Measurements from ENCODE around the gene L3MBTL4.

L3MBTL4 gene

DNA sequence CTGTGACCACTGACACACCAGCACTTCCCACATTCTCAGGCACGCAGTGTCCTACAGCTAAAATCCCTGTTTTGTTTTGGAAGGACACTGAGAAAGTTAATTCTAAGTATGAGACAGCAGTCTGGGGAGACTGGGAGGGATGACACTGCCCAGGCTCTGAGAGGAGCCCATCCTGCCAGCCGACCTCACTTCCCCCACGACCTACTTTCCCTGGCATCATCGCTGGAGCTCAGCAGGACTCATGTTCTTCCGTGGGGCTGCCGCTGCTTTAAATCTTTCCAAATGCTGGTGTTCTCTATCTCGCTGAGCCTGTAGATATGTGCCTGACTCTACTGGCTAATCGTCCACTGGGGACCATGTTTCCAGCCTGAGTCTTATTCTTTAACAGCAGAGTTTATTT lies 450.6 kb downstream of the L3MBTL4 start:
- no peak for DNase-seq (ENCODE audit: low read depth in 3 of 3)

DNA sequence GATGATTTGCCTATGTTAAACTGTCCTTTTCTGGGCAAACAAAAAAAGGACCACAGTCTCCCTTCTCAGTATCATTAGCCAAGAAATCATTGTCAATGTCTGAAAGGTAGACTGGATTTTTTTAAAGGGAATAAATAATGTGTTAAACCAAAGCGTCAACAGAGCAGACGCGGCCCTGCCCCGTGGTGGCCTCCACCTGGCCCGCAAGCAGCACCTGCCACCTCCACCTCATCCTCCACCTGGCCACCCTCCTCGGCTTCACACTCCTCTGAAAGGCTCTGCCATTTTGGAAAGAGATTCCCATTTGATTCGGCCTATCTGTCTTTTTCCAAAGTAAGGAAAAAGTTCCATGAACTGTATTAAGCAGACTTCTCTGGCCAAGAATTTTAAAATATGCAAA lies 451.4 kb downstream of the L3MBTL4 start:
- DNase-seq (ENCODE audit: low read depth in 3 of 3) = no peak

DNA sequence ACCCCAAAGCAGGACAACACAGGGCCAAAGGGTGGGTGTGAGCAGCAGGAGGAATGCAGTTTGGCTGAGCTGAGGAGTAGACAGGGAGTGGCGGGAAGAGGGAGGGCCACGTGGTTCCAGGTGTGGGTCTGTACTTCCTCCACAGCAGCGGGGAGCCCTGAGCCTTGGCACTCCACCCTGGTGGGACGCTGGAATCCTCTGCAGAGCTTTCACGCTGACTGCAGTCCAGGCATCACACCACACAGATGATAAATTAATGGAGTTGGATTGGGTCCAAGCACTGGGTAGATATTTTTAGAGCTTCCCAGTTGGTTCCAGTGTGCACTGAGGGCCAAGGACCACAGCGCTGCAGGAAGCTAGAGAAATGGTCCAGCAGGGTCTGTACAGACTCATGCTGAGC lies 452.3 kb downstream of the L3MBTL4 start:
- no peak for DNase-seq (ENCODE audit: low read depth in 3 of 3)

DNA sequence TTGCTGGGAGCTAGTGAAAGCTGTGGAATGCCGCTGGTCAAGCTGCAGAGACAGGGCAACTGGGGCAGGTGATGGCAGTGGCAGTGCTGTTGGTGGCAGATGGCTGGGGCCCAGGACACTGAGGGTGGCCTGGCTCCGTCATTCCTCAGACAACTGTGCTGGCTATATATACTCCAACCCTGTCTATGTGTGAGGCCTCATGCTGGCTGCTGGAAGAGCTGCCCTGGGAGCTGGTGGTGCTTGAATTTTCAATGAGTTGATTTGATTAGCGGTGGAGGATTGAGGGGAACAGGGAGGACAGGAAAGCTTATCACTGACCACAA lies 452.9 kb downstream of the L3MBTL4 start:
- no peak for DNase-seq (ENCODE audit: low read depth in 3 of 3)

DNA sequence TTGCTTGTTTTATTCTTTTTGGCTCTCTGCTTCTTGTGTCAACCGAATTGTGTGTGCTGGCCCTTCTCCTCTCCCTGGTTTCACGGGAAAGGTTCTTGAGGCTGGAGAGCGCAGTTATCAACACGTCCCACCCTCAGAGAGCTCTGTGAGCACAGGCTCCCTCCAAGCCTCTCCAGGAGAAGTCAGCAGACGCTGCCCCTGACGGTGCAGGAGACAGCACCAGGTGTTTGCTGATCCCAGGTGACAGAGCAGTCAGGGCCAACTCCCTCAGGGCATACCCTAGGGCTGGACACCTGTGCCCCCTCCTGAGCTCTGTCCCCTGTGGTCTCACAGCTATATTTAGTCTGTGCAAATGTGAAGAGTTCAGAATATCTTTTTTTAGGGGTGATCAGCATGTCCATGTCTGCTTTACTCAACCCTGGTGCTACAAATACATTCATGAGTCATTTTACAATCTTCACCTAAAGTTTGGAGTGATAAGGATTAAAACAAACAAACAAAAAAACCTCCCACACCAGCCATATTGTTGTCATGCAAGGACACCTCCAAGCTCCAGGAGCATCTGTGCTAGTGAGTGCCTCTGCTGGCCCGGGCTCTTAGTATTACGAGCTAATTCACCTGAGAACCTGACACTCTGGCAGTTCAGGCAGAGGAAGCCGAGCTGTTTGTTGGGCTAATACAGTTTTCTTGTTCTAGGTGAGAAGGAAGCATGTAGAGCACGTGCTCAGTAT lies 453.4 kb downstream of the L3MBTL4 start:
- DNase-seq (ENCODE audit: low read depth in 3 of 3) = no peak

DNA sequence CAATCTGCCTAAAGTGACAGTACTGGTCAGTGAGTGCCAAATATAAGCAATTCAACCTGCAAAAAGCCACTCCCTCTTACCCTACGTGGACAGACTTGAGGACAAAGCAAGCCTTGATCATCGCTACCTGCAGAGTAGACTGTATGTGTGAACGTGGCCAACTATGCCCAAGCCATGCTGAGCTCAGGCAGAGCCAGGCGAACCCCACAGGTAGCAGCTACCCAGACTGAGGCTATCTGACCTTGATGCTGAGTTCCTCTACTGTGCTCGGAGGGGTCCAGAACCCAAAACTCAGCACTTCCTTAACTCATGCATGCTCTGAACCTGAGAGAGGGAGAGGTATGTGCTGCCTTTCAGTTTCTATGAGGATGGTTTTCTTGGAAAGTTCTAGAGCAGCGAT lies 455.9 kb downstream of the L3MBTL4 start:
- DNase-seq (ENCODE audit: low read depth in 3 of 3) = no peak

DNA sequence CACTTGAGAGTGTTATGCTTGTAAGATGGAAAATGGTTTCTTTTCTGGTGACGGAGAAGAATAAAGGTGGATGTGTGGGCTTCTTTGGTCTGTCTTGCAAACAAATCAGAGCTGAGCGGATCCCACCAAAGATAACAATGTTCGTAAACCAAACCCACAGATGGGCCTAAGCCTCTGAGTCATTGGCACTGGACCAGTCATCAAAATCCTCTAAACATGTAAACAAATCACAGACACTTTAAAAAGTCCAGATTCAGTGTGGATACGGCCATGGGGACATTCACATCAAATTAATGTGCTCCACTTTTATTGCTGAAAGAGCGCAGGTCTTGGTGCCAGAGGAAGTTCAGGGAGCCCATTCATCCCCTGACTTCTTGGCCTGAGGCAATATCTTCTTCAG lies 458.9 kb downstream of the L3MBTL4 start:
- DNase-seq (ENCODE audit: low read depth in 3 of 3) = no peak

DNA sequence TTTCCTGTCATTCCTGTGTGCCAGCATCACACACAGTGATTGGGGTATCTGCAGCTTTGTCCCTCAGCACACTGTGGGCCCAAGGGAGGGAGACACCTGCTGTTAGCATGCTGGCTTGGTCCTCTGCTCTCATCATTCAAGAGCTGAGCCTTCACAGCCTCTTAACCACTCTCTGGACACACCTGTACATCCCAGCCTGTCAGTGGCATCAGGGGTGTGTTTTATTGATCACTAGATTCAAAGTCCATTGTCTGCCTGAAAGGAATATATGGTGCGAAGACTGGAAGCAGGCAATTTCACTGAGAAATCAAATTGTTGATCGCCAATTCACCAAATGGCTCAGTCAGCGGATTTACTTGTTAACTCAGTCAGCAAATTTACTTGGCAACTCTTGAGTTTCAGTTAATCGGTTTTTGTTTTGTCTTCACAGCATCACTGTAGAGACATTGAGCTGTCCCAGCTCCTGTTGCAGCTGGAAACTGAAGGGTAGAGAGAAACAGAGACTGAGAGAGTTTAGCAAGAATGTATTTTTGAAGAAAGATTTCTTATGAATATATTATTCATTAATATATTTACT lies 463.1 kb downstream of the L3MBTL4 start:
- DNase-seq (ENCODE audit: low read depth in 3 of 3) = no peak

DNA sequence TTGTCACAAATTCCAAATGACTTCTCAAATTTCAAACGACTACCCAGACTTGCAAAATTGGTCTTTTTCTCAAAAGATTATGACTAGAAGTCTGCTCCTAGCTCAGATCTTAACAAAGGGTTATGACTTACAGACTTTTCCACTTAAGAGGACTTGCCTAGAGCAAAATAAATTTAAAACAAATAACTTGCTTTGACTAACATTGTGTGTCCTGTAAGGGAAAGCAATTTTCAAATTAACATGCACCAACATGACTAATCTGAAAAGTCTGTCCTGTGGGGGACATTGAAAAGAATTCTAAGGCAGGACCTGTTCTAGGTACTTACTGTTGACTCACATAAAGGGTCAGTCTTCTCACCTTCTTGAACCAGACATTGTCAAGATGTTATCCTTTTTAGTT lies 465.9 kb downstream of the L3MBTL4 start:
- DNase-seq (ENCODE audit: low read depth in 3 of 3) = no peak

DNA sequence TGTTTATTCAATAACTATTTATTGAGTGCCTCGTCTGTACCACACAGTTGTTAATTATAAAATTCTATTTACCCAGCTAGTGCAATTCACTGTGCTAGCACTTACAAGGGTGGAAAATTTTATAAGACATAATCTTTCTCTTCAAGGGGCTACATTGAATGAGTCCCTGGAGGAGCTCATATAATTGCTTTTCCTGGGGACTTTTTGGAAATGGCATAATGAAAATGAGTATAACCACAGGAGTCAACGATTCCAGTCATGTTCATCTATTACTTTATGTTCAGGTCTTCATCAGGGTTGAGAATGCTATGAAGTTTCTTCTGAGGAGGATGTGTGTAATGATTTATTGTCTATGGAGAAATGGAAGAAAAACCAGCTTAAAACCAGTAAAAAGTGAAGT lies 466.5 kb downstream of the L3MBTL4 start:
- DNase-seq (ENCODE audit: low read depth in 3 of 3) = no peak

DNA sequence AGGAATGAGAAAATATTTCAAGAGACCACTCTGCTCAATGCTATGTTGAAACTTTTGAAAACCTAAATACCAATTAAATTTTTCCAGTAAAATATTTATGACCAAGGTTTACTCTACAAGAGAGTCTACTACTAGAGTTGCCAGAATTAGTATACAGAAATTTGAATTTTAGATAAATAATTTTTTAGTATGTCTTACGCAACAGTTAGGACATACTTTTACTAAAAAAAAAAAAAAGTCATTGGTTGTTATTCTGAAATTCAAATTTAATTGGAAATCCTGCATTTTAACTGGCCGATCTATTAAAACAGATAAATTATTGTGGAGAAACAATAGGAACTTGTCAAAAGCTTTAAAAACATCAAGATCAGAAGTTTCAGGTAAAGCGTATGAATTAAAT lies 470.3 kb downstream of the L3MBTL4 start:
- DNase-seq (ENCODE audit: low read depth in 3 of 3) = no peak

DNA sequence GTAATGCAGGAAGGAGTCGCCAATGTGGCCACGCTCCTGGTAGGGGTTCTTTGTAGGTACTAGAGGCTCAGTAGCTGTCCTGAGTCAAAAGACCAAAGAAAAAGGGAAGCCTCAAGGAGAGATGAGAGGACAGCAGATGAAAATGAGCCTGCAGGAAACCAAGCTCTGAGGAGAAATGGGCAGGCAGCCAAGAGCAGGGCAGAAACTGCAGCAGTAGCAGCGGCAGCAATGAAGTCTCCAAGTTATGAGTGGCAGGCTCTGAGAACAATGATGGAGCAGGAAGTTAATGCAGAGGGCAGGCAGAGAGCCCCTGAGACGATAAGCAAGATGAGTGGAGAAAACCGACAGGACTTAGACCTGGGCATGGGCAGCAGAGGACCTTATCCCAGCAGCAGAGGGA lies 471.2 kb downstream of the L3MBTL4 start:
- no peak for DNase-seq (ENCODE audit: low read depth in 3 of 3)

DNA sequence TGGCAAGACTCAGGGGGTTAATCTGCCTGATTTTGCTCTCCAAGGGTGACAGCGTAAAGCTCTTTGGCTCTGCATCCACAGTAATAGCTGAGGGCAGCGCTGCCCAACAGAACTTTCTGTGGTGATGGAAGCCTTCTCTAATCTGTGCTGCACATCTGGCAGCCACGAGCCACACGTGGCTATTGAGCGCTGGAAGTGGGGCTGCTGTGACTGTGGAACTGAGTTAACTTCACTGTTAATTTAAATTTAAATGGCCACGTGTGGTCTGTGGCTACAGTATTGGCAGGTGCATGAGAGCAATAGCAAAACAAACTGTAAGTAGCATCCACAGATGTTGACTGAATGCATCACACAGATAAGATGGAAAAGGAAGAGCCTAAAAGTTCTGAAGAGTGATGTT lies 472.1 kb downstream of the L3MBTL4 start:
- DNase-seq (ENCODE audit: low read depth in 3 of 3) = no peak

DNA sequence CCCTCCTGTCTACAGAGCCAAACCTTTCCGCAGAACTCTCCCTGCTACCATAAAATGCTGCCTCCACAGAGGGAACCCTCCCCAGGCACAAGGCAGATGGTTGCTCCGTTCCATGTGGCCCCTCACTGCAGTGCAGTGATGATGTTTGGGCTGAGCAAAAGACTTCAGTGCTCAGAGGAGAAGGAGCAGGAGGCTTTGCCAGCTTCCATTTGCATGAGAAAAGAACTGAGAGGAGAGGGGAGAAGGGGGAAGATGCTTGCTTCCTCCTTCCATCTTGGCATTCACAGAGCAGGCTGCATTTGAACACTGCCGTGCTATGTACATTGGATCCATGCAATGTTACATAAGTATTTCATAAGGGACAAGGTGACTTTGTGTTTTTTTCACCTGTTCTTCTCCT lies 472.8 kb downstream of the L3MBTL4 start:
- no peak for DNase-seq (ENCODE audit: low read depth in 3 of 3)

DNA sequence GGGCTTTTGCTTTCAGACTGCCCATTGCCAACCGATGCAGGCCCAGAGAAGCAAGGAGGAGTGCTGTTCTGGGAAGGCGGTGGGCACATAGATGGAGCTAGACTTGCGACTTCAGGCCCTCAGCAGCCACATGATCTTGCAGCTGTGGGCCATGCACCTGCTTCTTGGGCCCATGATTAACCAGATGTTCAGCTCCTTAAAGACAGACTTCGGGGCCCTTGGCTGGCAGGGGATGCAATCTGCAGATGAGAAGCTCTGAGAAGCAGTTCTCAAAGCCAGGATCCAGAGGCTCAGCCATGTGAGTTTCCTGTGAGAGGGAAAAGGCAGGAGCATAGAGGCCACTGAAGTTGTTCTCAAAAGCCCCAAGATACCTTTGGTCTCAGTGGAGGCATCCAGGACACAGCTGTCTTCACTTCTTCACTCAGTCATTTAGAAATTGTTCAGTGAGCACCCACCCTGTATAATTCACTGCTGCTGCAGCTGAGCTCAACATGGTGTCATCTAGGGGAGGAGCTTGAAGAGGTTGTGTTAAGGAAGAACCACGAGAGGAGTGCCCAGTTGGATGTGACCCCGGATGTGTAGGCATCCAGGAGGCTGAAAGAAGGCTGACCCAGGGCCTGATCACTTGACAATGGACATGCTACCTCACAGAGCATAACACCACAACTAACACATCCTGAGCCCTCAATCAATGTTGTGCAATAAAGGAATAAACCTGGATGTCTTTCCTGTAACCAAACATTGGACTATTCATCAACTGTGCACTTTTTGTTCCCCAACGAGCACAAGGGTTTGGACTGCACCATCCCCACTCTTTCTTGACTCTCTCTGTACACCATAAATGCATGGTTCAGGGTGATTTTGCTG lies 474.7 kb downstream of the L3MBTL4 start:
- no peak for DNase-seq (ENCODE audit: low read depth in 3 of 3)

DNA sequence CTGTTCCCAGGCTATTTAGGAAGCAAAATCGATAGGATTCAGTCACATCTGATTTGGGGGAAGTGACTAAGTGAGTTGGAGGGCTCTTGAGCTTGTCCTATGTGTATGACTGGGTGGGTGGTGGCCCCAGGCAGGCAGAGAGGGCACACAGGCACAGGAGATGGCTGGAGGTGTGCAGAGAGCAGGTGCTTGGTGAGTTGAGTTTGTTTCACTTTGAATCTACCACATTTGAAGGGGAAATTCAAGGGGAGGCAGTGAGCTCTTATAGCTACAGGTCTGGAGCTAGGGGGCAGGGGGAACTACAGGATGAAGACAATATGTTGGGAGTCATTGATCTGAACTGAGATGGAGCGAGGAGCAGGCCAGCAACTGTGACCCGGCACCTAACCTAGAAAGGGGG lies 476.9 kb downstream of the L3MBTL4 start:
- DNase-seq (ENCODE audit: low read depth in 3 of 3) = no peak

DNA sequence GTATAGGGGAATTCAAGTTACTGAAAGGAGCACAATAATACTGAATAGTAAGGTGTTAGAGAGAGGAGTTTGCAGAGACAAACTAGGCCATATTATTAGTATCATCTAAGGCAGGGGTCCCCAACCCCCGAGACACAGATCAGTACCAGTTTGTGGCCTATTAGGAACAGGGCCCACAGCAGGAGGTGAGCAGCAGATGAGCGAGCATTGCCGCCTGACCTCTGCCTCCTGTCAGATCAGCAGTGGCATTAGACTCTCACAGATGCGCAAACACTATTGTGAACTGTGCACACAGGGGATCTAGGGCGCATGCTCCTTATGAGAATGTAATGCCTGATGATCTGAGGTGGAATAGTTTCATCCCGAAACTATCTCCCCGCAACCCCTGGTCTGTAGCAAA lies 477.6 kb downstream of the L3MBTL4 start:
- no peak for DNase-seq (ENCODE audit: low read depth in 3 of 3)

DNA sequence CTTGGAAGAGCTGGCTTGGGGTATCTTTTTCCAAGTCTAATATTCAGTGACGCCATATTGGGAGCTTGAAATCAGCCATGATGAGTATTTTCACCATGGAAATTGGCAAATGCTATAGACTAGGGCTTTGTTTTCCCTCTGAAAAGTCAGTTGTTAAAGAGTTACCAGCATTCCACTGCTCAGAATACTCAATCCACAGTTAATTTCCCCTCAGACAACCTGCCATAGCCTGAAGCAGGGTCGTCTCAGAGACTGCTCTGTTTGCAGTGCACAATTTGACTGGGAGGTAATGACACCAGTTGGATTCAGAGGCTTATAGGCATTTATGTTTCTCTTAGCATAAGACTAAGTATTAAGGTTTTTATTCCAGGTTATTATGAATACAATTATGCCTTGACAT lies 483.9 kb downstream of the L3MBTL4 start:
- DNase-seq (ENCODE audit: low read depth in 3 of 3) = no peak

DNA sequence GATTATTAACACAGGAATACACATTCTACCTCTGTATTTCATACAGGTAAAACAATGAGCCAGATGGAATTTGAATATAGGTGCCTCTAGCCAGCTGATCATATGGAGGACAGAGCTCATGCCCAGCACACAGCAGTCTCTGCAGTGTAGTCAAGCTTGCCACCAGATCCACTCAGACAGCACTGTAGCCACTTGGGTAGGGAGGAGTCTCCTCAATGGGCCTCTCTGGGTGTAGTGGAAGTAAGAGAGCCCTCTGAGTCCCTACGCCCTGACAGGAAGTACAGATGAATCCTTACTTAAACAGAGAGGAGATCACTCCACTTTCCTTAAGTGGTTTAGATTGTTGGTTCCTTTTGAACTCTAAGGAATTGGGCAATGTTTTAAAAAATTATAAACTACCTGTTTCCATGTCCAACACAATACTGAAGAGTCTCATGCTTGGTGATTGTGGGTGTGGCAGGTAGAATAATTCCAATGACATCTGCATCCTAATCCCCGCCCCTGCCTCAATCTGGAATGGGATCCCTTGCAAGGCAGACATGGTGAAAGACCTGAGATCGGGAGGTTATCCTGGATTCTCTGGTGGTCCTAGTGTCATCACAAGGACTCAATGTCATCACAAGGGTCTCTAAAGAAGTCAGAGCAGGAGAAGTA lies 496.4 kb downstream of the L3MBTL4 start:
- DNase-seq (ENCODE audit: low read depth in 3 of 3) = no peak

DNA sequence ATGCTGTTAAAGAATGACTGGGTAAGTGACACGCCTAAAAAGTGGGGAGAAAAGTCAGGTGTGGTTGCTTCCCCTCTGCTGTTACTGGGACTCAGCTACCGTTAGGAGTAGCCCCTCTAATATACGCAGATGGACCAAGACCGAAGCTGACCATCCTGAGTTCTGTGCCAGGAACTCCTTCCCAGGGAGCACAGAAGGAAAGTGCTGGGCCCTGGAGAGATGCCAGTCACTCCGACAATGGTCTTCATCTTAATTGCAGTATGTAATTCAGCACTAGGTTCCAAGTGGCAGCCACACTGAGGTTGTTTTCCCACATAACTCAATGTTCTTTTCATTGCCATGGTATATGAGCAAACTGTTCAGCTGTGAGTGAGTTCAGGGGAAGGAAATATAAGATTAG lies 499.8 kb downstream of the L3MBTL4 start:
- no peak for DNase-seq (ENCODE audit: low read depth in 3 of 3)

DNA sequence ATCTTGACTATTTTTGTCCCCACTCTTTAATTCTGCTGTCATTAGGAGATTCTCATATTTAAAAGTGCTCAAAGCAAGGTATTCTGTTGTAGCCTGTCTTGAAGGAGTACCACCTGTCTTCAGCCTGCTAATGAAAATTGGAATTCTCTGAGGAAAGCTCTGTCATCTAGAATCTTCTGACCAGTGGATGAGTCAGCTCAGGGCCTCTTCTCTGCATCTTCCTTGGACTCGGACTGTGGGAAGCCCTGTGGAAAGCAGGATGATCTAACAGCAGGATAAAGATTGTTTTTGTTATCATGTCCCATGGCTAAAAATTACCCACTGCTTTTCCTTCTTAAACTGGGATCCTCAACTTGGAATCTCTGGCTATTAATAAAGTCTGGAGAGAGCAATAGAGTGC lies 500.7 kb downstream of the L3MBTL4 start:
- DNase-seq (ENCODE audit: low read depth in 3 of 3) = no peak

DNA sequence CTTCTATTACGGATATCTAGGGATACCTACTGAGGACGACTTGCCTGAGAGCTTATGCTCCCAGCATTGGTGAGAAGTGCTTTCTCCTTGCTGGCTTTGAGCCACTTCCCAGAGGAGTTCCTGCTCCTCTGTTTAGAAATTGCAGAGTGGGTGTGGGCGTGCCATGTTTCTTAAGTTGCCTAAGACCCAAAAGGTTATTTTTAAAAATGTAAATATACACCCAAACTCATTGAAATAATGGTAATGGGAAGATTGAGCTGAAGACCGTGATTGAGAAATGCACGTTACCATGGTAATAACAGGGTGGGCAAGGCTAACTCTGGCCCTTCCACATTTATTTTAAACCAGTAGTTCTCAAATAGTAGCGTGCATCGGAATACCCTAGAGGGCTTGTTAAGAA lies 502.1 kb downstream of the L3MBTL4 start:
- DNase-seq (ENCODE audit: low read depth in 3 of 3) = no peak

DNA sequence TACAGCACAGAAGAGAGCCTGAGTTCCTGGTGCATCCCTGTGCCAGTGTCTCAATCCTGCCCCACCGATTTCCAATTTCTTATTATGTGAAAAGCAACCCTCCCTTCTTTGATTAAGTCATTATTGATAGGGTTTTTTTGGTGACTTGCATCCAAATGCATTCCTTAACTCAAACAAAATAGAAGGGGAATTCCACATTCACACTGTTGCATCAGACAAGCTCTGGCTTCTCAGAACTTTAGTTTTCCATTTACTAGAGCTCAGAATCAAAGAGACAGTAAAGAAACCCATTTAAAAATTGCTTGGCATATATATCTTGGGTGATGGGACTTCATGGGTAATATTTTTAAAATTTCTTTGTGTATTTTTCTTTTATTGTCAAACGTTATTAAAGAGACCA lies 505.6 kb downstream of the L3MBTL4 start:
- DNase-seq (ENCODE audit: low read depth in 3 of 3) = no peak
